Esophagus muscularis mucosa (tissue), 4 donors: Measurements from ENCODE around the gene AGK.

Experiments
- CTCF ChIP-seq, 3 experiments: fragments of 200-600 bp in 2 of 3; fragments of 450-650 bp in 1 of 3; sonication (generic) in 2 of 3; IDR thresholded peaks; one replicate each; pipeline ENCODE4 v1.5.1; 2017 to 2019; ENCODE audit warnings: antibody characterized with exemption in 3 of 3, mild to moderate bottlenecking in 2 of 3, moderate library complexity in 1 of 3
- EP300 ChIP-seq: sonication (generic); formaldehyde crosslinking; IDR thresholded peaks from one replicate; pipeline ENCODE4 v1.6.1; 2017; ENCODE audit warnings: antibody characterized with exemption
- POLR2A ChIP-seq: fragments of 450-650 bp; IDR thresholded peaks from one replicate; pipeline ENCODE4 v1.6.1; 2017; ENCODE audit warnings: antibody characterized with exemption, moderate library complexity, mild to moderate bottlenecking, low read depth
- POLR2AphosphoS5 ChIP-seq, 2 donors: sonication (generic); formaldehyde crosslinking; IDR thresholded peaks; one replicate each; pipeline ENCODE4 v1.6.1; 2017; ENCODE audit warnings: antibody characterized with exemption in 2 of 2

GRCh38 chr7:141597966-141598365, 46.8 kb downstream of the AGK start:
- TF ChIP-seq CTCF (IDR thresholded peaks at IDR 0.05) (no peak), POLR2A (no peak), EP300 (no peak), POLR2AphosphoS5 (IDR thresholded peaks at IDR 0.05) (no peak)
